ENCODE results near the gene SLC5A4. TPM values are rescaled to one million over a fixed set of nuclear protein-coding genes. Genes with fewer than 3 reads are reported as not detected.

The SLC5A4 gene
- total and polyA plus RNA-seq, 10 of the 15 experiments (the other 5 are each of a cell fraction or from before 2014, with no cell fraction given), result not detected

- in situ Hi-C loops (cut with MboI), result no loop called here
- H2AFZ ChIP-seq (ENCODE audit: control insufficient read depth, low read depth, low read length), result no peak overlapping the region
- no peaks in the 10 kb centered on the region for H3K9me3 ChIP-seq (replicated peaks; ENCODE audit: control insufficient read depth, insufficient read depth, low read length)
- ChIA-PET CTCF (no interaction called here), RAD21 (ENCODE audit: unreplicated experiment) (no interaction called here), SMC1A (ENCODE audit: uncharacterized antibody, unreplicated experiment) (no interaction called here), POLR2A (no interaction called here)
- no peak overlapping the region for H3K9ac ChIP-seq (ENCODE audit: control insufficient read depth, insufficient read depth, low read length)
- H3K27ac ChIP-seq (ENCODE audit: control insufficient read depth, insufficient read depth), result no peak overlapping the region
- BruUV-seq (replicated peaks), result no TSS peak
- peaks cover 0 to 2% of the 10 kb centered on the region in 2 experiments; a peak in 2 of 4 replicates for H3K27me3 ChIP-seq (replicated peaks in 1 of 2; ENCODE audit: control insufficient read depth in 2 of 2, insufficient read depth in 2 of 2, low read length in 1 of 2)
- H3K36me3 ChIP-seq (ENCODE audit: control insufficient read depth in 2 of 2, insufficient read depth in 2 of 2, low read length in 1 of 2), result no peaks in the 10 kb centered on the region
- intact Hi-C loops (cut with micrococcal nuclease; ENCODE audit: unreplicated experiment), result no loop called here
- 10% methylated on average over 5 of the region's 5 CpGs for WGBS (ENCODE audit: insufficient coverage, insufficient replicate concordance, low lambda C conversion rate, missing lambda C conversion rate)
- H3K79me2 ChIP-seq (ENCODE audit: control insufficient read depth, insufficient read depth, low read length), result no peaks in the 10 kb centered on the region
- H4K20me1 ChIP-seq (ENCODE audit: control insufficient read depth, insufficient read depth), result no peaks in the 10 kb centered on the region
- ATAC-seq, result no peak
- no peak for TF ChIP-seq NFIC (IDR thresholded peaks at IDR 0.05; ENCODE audit: low read depth, low read length)
- no peak for TF ChIP-seq YBX1 (IDR thresholded peaks at IDR 0.05)
- TF ChIP-seq ZBTB40 (IDR thresholded peaks at IDR 0.05; ENCODE audit: borderline replicate concordance), result no peak
- TF ChIP-seq FOXM1 (IDR thresholded peaks at IDR 0.05; ENCODE audit: low read depth, low read length), result no peak
- no peak for TF ChIP-seq NFYB (IDR thresholded peaks at IDR 0.05; ENCODE audit: insufficient read depth, low read depth, low read length)
- no peak for TF ChIP-seq ATF2 (IDR thresholded peaks at IDR 0.05; ENCODE audit: low read length)
- TF ChIP-seq EZH2 (IDR thresholded peaks at IDR 0.05; ENCODE audit: borderline replicate concordance, control insufficient read depth, low read depth, low read length), result no peak
- TF ChIP-seq CBX3 (IDR thresholded peaks at IDR 0.05; ENCODE audit: borderline replicate concordance, low read depth), result no peak
- no peaks in the 10 kb centered on the region for H3K4me1 ChIP-seq (ENCODE audit: control insufficient read depth, insufficient read depth, low read length)
- DNase-seq (ENCODE audit: low read depth, low spot score), result no peak
- H3K4me3 ChIP-seq, result no peak overlapping the region
- no peak overlapping the region for H3K4me2 ChIP-seq (ENCODE audit: control insufficient read depth, insufficient read depth)
- FAIRE-seq, result no peak
Measured at GRCh38 chr22:32232191-32232830, 22.8 kb downstream of the SLC5A4 start.
